Astrocyte of the spinal cord (primary cell): ENCODE measurements around the gene VAV1.

Experiments used
- DNase-seq: peaks from one replicate; pipeline ENCODE4 v3.0.0; 2011; ENCODE audit warnings: low read depth, low spot score
- H3K4me3 ChIP-seq: 2 replicates; pipeline ENCODE4 v1.5.1; 2011; ENCODE audit warnings: low read depth, mild to moderate bottlenecking, low read length, moderate library complexity
- CTCF ChIP-seq: IDR thresholded peaks from 2 replicates; pipeline ENCODE4 v1.5.1; 2012; ENCODE audit warnings: low read depth, mild to moderate bottlenecking, low read length, inconsistent platforms
- in situ Hi-C: cut with HindIII; loops from 2 replicates; pipeline ENCODE4 v1.10.0; 2017; ENCODE audit warnings: low sequenced_read_pairs

The VAV1 gene

GRCh38 chr19:6811906-6812305, 39.4 kb downstream of the VAV1 start:
- in situ Hi-C loops, result no loop called here
- no peak for TF ChIP-seq CTCF
- DNase-seq, result peak; percentile 16
- no peak overlapping the region for H3K4me3 ChIP-seq

- no peak overlapping the region for H3K4me3 ChIP-seq
- no peak for DNase-seq
- TF ChIP-seq CTCF, result no peak
- in situ Hi-C loops, result no loop called here
Observed at GRCh38 chr19:6812612-6813011, 40.1 kb downstream of the VAV1 start.

DNA sequence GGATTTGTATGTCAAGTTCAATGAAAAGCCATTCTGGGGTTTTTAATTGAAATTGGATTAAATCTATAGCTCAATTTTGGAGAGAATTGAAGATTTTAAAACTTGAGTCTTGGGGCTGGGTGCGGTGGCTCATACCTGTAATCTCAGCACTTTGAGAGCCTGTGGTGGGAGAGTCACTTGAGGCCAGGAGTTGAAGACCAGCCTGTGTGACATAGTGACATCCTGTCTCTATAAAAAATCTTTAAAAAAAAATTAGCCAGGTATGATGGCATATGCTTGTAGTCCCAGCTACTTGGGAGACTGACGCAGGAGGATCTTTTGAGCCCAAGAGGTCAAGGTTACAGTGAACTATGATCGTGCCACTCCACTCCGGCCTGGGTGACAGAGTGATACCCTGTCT, 41.2 kb downstream of the VAV1 start:
- DNase-seq, result no peak
- in situ Hi-C loops, result no loop called here
- TF ChIP-seq CTCF, result no peak
- no peak overlapping the region for H3K4me3 ChIP-seq

GRCh38 chr19:6817179-6817578, 44.7 kb downstream of the VAV1 start:
- no peak for TF ChIP-seq CTCF
- no peak overlapping the region for H3K4me3 ChIP-seq
- in situ Hi-C loops, result no loop called here
- no peak for DNase-seq

DNA sequence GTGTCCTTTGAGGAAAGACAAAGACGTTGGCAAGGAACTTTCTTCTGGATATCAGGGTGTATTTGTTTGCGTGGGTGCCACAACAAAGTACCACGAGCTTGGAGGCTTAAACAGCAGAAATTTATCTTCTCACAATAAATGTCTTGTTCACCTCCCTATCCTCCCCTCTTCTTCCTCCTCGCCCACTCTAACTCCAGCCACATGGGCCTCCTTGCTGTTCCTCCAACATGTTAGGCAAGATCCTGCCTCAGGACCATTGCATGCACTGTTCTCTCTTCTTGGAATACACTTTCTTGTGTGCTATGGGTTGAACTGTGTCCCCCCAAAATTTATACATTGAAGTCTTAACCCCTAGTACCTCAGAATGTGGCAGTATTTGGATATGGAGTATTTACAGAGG, 45.7 kb downstream of the VAV1 start:
- DNase-seq, result no peak
- H3K4me3 ChIP-seq, result no peak overlapping the region
- in situ Hi-C loops, result no loop called here
- no peak for TF ChIP-seq CTCF

- no peak for DNase-seq
- no peak for TF ChIP-seq CTCF
- H3K4me3 ChIP-seq, result no peak overlapping the region
- in situ Hi-C loops, result no loop called here
Observed at GRCh38 chr19:6819323-6819722, 46.8 kb downstream of the VAV1 start.

DNA sequence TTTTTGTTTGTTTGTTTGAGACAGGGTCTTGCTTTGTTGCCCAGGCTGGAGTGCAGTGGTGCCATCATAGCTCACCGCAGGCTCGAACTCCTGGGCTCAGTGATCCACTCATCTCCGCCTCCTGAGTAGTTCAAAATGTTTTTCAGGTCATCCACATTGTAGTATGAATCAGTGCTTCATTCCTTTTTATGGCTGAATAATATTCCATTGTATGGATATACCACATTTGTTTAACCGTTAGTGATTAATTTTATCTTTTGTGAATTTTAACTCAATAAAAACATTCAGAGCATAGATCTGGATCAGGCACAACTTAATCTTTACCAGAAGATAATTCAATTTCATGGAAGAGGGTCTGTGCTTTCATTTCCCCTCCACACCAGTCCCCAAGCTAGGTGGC, 47.7 kb downstream of the VAV1 start:
- no peak overlapping the region for H3K4me3 ChIP-seq
- in situ Hi-C loops, result no loop called here
- TF ChIP-seq CTCF, result no peak
- DNase-seq, result no peak
